Measurements from ENCODE around the gene LGR6.
"Not testable (repeated sequence)": the region's sequence is repeated elsewhere in the genome, so short reads cannot be mapped to it uniquely, and the experiment has no call there.

The LGR6 gene

DNA sequence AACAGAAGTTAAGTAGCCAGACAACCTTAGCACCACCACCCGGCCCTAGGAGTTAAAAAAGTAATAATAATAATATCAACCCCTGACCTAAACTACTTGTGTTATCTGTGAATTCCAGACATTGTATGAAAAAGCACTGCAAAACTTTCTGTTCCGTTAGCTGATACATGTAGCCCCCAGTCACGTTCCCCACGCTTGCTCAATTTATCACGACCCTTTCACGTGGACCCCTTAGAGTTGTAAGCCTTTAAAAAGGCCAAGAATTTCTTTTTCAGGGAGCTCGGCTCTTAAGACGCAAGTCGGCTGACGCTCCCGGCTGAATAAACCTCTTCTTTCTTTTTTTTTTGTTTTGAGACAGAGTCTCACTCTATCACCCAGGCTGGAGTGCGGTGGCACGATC is 26.5 kb upstream of the LGR6 start:
- H3K27ac ChIP-seq (ENCODE audit: low read length); H3K9ac ChIP-seq (ENCODE audit: low read length in 2 of 2); H3K4me1 ChIP-seq (ENCODE audit: control insufficient read depth, insufficient read depth, low read length); H3K9me3 ChIP-seq (ENCODE audit: control insufficient read depth in 2 of 2, low read length in 2 of 2); H3K27me3 ChIP-seq (ENCODE audit: control insufficient read depth in 1 of 2, insufficient read depth in 2 of 2, low read length in 2 of 2); H3K36me3 ChIP-seq (ENCODE audit: control insufficient read depth in 2 of 2, insufficient read depth in 2 of 2, low read length in 2 of 2); H3K4me3 ChIP-seq (ENCODE audit: low read length in 2 of 2): not testable (repeated sequence)

DNA sequence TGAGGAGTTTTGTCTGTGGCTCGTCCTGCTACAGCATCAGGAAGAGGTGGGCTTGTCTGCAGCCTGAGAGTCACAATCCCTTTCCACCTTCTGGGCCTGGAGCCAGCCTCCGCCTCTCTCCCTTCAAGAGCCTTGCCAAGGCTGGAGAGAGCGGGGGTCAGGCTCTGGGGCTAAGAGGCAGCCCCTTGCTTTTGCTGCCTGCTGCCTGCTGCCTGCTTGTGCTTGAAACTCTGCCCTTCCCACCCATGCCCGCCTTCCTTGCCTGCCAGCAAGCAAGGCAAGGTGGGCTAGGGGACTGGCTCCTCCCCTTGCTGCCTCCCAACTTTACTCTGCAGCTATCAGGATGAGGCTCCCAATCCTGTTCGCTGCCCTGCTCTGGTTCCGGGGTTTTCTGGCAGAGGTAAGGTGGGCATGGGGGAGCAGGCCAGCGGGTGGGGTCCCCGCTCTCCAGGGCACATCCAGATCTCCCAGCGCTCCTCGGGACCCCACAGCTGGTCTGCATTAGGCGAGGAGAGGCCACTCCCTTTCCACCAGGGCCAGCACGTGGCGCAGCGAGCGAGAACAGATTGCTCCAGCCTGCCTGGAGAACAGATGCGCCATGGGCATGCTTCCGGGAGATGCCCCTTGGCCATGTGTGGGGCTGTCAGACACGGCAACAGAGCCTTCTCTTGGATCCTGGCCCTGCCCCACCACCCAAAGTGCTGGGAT is 25.7 kb upstream of the LGR6 start:
- no peak overlapping the region for H3K27ac ChIP-seq (ENCODE audit: low read length)
- H3K36me3 ChIP-seq (ENCODE audit: control insufficient read depth in 2 of 2, insufficient read depth in 2 of 2, low read length in 2 of 2): no peaks in the 10 kb centered on the region
- H3K4me1 ChIP-seq (ENCODE audit: control insufficient read depth, insufficient read depth, low read length): peaks cover 3% of the 10 kb centered on the region
- H3K27me3 ChIP-seq (ENCODE audit: control insufficient read depth in 1 of 2, insufficient read depth in 2 of 2, low read length in 2 of 2): peaks cover 0 to 2% of the 10 kb centered on the region in 2 donors
- no peaks in the 10 kb centered on the region for H3K9me3 ChIP-seq (ENCODE audit: control insufficient read depth in 2 of 2, low read length in 2 of 2)
- H3K4me3 ChIP-seq (ENCODE audit: low read length in 2 of 2): no peak overlapping the region
- H3K9ac ChIP-seq (ENCODE audit: low read length in 2 of 2): no peak overlapping the region

DNA sequence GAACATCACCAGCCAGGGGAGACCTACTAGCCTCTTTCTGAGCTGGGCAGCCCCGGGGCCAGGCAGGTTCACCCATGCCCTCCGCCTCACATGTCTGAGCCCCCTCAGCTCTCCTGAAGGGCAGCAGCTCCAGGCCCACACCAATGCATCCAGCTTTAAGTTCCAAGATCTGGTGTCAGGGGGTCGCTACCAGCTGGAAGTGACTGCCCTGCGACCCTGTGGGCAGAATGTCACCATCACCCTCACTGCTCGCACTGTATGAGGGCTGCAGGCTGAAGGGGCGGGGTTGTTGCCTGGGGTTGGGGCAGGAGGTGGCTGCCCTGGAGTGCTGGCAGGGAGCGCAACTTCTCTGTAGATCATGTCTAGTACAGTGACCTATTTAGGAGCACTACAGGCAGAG is 24.7 kb upstream of the LGR6 start:
- H3K9ac ChIP-seq (ENCODE audit: low read length in 2 of 2): no peak overlapping the region

DNA sequence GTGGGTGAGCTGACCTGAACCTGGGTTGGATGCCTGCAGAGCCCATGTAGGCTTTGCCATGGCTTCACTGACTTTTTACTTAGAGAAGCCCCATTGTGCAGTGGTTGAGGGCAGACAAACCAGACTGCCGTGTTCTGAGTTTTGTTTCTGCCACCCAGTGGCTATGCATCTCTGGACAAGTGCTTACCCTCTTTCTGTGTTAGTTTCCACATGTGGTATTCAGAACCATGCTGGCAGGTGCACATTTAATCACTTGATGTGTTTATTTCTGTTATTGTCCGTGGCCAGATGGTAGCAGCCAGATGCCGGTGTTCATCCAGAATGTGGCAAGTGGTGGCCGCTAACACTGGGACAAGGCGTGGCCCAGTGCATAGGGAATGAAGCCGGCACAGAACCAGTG is 22.9 kb upstream of the LGR6 start:
- no peak overlapping the region for H3K4me3 ChIP-seq (ENCODE audit: low read length in 2 of 2)
- peaks cover 3% of the 10 kb centered on the region for H3K4me1 ChIP-seq (ENCODE audit: control insufficient read depth, insufficient read depth, low read length)
- no peaks in the 10 kb centered on the region for H3K9me3 ChIP-seq (ENCODE audit: control insufficient read depth in 2 of 2, low read length in 2 of 2)
- no peaks in the 10 kb centered on the region for H3K36me3 ChIP-seq (ENCODE audit: control insufficient read depth in 2 of 2, insufficient read depth in 2 of 2, low read length in 2 of 2)
- H3K9ac ChIP-seq (ENCODE audit: low read length in 2 of 2): no peak overlapping the region
- no peak overlapping the region for H3K27ac ChIP-seq (ENCODE audit: low read length)
- no peaks in the 10 kb centered on the region for H3K27me3 ChIP-seq (ENCODE audit: control insufficient read depth in 1 of 2, insufficient read depth in 2 of 2, low read length in 2 of 2)

More for the DNA sequence above, 24.7 kb upstream of the LGR6 start:
- Histone ChIP-seq H3K4me1 (ENCODE audit: control insufficient read depth, insufficient read depth, low read length) (peaks cover 3% of the 10 kb centered on the region), H3K9me3 (ENCODE audit: control insufficient read depth in 2 of 2, low read length in 2 of 2) (no peaks in the 10 kb centered on the region), H3K27me3 (ENCODE audit: control insufficient read depth in 1 of 2, insufficient read depth in 2 of 2, low read length in 2 of 2) (no peaks in the 10 kb centered on the region), H3K36me3 (ENCODE audit: control insufficient read depth in 2 of 2, insufficient read depth in 2 of 2, low read length in 2 of 2) (no peaks in the 10 kb centered on the region), H3K4me3 (ENCODE audit: low read length in 2 of 2) (no peak overlapping the region), H3K27ac (ENCODE audit: low read length) (no peak overlapping the region)

DNA sequence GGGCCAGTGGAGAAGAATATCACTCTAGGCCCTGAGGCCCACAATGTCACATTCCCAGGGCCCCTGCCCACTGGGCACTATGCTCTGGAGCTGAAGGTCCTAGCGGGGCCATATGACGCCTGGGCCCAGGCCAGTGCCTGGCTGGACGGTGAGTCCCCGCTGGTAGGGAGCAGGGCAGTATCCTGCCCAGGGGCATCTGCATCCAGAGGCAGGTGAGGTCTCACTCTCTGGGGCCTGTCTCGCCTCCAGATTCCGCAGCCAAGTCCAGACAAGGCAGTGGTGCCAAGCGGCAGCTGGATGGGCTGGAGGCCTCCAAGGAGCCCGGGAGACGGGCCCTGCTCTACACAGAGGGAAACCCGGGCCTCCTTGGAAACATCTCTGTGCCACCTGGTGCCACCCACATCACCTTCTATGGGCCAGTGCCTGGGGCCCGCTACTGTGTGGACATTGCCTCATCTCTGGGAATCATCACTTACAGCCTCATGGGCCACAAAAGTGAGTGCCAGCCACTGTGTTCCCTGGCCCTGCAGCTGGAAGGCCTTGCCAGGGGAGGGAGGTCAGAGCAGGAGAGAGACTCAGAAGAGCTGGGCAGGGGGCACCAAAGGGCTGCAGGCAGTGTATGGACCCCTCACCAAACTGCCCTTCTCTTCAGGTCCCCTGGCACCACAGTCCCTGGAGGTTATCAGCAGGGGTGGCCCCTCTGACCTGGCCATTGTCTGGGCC is 22.1 kb upstream of the LGR6 start:
- Histone ChIP-seq H3K9me3 (ENCODE audit: control insufficient read depth in 2 of 2, low read length in 2 of 2) (no peaks in the 10 kb centered on the region), H3K27me3 (ENCODE audit: control insufficient read depth in 1 of 2, insufficient read depth in 2 of 2, low read length in 2 of 2) (no peaks in the 10 kb centered on the region), H3K9ac (ENCODE audit: low read length in 2 of 2) (no peak overlapping the region), H3K4me1 (ENCODE audit: control insufficient read depth, insufficient read depth, low read length) (peaks cover 3% of the 10 kb centered on the region), H3K36me3 (ENCODE audit: control insufficient read depth in 2 of 2, insufficient read depth in 2 of 2, low read length in 2 of 2) (no peaks in the 10 kb centered on the region), H3K4me3 (ENCODE audit: low read length in 2 of 2) (no peak overlapping the region), H3K27ac (ENCODE audit: low read length) (no peak overlapping the region)

DNA sequence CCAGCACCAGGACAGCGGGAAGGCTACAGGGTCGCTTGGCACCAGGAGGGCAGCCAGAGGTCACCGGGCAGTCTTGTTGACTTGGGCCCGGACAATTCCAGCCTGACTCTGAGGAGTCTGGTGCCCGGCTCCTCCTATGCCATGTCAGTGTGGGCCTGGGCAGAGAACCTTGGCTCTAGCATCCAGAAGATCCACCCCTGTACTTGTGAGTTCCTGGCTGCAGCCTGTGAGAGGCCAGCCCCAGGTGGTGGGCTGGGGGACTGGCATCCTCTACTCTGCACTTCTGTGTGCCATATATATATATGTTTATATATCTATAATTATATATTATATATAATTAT is 21.6 kb upstream of the LGR6 start:
- Histone ChIP-seq H3K9ac (ENCODE audit: low read length in 2 of 2) (no peak overlapping the region), H3K27me3 (ENCODE audit: control insufficient read depth in 1 of 2, insufficient read depth in 2 of 2, low read length in 2 of 2) (no peaks in the 10 kb centered on the region), H3K4me1 (ENCODE audit: control insufficient read depth, insufficient read depth, low read length) (peaks cover 3% of the 10 kb centered on the region), H3K36me3 (ENCODE audit: control insufficient read depth in 2 of 2, insufficient read depth in 2 of 2, low read length in 2 of 2) (no peaks in the 10 kb centered on the region), H3K27ac (ENCODE audit: low read length) (no peak overlapping the region), H3K4me3 (ENCODE audit: low read length in 2 of 2) (no peak overlapping the region), H3K9me3 (ENCODE audit: control insufficient read depth in 2 of 2, low read length in 2 of 2) (no peaks in the 10 kb centered on the region)

DNA sequence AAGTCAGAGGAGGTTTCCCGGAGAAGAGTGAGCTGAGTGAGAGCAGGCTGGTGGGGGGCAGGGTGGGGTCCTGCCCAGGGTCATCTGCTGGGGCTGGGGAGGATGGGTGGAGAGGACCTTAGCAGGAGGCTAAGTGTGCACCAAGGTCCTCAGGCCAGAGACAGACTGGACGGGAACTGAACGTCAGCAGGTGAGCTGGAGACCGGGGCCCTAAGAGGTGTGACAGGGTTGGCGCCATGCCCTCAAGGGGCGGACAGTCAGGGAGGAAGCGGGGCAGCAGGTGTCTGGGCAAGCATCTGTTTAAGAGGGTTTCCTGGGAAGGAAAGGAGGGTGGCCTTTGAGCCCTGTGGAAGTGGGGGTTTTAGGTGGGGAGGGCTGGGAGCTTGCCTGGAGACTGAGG is 19.6 kb upstream of the LGR6 start:
- no peaks in the 10 kb centered on the region for H3K4me1 ChIP-seq (ENCODE audit: control insufficient read depth, insufficient read depth, low read length)
- no peak overlapping the region for H3K27ac ChIP-seq (ENCODE audit: low read length)
- no peak overlapping the region for H3K9ac ChIP-seq (ENCODE audit: low read length in 2 of 2)
- H3K4me3 ChIP-seq (ENCODE audit: low read length in 2 of 2): no peak overlapping the region
- no peaks in the 10 kb centered on the region for H3K9me3 ChIP-seq (ENCODE audit: control insufficient read depth in 2 of 2, low read length in 2 of 2)
- no peaks in the 10 kb centered on the region for H3K36me3 ChIP-seq (ENCODE audit: control insufficient read depth in 2 of 2, insufficient read depth in 2 of 2, low read length in 2 of 2)
- no peaks in the 10 kb centered on the region for H3K27me3 ChIP-seq (ENCODE audit: control insufficient read depth in 1 of 2, insufficient read depth in 2 of 2, low read length in 2 of 2)

DNA sequence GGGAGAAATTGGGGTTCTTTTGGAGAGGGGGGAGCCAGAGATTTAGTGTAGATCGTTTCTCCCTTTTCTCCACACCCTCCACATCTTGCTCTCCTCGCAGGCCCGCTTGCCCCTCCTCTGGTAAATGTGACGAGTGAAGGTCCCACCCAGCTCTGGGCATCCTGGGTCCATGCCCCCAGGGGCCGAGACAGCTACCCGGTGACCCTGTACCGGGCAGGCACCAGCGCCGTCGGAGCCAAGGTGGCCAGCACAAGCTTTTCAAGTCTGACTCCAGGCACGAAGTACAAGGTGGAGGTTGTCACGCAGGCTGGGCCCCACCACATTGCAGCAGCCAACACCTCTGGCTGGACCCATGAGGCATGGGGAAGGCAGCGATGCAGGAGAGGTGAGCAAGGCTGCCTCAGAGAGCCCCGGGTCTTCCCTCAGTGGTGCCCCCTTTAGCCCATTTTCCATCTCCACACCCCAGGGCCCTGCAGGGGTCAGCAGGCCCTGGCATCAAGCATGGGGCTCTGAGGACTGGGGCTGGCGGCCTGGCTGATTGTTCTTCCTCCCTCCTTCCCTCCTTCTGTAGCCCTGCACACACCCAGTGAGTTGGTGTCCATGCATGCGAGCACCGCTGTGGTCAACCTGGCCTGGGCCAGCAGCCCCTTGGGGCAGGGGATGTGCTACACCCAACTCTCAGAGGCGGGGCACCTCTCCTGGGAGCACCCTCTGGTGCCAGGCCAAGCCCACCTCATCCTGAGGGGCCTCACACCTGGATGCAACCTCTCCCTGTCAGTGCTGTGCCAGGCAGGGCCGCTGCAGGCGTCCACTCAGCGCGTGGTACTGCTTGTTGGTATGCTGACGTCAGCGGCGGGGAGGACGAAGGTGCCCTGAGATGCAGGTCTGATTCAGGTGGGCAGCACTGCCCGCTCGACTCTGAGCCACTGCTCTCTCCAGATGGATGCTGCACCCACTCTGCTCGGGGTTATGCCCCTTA is 16.4 kb upstream of the LGR6 start:
- Histone ChIP-seq H3K9ac (ENCODE audit: low read length in 2 of 2) (no peak overlapping the region), H3K4me3 (ENCODE audit: low read length in 2 of 2) (no peak overlapping the region), H3K27me3 (ENCODE audit: control insufficient read depth in 1 of 2, insufficient read depth in 2 of 2, low read length in 2 of 2) (peaks cover 0 to 5% of the 10 kb centered on the region in 2 donors), H3K36me3 (ENCODE audit: control insufficient read depth in 2 of 2, insufficient read depth in 2 of 2, low read length in 2 of 2) (no peaks in the 10 kb centered on the region), H3K9me3 (ENCODE audit: control insufficient read depth in 2 of 2, low read length in 2 of 2) (no peaks in the 10 kb centered on the region), H3K4me1 (ENCODE audit: control insufficient read depth, insufficient read depth, low read length) (no peaks in the 10 kb centered on the region), H3K27ac (ENCODE audit: low read length) (no peak overlapping the region)

DNA sequence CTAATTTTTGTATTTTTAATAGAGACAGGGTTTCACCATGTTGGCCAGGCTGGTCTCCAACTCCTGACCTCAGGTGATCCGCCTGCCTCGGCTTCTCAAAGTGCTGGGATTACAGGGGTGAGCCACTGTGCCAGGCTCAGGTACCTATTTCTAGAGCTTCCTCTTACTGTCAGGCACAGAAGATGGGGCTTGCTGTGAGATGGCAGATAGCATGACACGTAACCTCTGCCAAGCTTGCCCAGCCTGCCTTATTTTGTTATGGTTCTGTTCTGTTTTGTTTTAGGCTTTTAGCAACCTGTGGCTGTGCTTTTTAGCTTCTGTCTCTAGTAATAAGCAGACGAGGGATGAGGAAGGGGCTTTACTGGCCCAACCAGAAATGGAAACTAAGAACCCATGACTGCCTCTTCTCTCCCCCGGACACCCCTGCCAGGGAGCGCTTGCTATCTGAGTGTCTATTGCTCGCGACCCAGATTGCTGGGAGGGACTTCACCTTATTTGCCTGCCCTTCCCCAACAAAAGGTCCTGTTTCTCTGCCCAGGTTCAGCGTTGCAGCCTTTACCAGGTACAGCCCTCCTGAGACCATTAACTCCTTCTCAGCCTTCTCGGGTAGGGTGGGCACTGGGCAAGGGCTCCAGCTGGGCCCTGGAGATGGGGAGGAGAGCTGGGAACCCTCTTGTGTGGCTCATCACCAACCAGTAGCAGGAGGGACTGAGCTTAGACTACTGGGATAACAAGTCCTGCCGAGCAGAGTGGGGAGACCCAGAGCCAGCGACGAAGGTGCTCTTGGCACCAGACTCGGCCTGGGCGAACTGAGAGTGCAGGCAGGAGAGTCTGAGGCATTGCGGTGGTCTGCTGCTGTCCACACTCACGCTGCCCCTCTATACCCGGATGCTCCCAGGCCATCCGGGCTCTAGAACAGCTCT is 13.5 kb upstream of the LGR6 start:
- H3K36me3 ChIP-seq (ENCODE audit: control insufficient read depth in 2 of 2, insufficient read depth in 2 of 2, low read length in 2 of 2): no peaks in the 10 kb centered on the region
- H3K27me3 ChIP-seq (ENCODE audit: control insufficient read depth in 1 of 2, insufficient read depth in 2 of 2, low read length in 2 of 2): peaks cover 5 to 13% of the 10 kb centered on the region in 2 donors
- H3K4me3 ChIP-seq (ENCODE audit: low read length in 2 of 2): no peak overlapping the region
- H3K9me3 ChIP-seq (ENCODE audit: control insufficient read depth in 2 of 2, low read length in 2 of 2): no peaks in the 10 kb centered on the region
- H3K4me1 ChIP-seq (ENCODE audit: control insufficient read depth, insufficient read depth, low read length): peaks cover 2% of the 10 kb centered on the region
- no peak overlapping the region for H3K27ac ChIP-seq (ENCODE audit: low read length)
- no peak overlapping the region for H3K9ac ChIP-seq (ENCODE audit: low read length in 2 of 2)

DNA sequence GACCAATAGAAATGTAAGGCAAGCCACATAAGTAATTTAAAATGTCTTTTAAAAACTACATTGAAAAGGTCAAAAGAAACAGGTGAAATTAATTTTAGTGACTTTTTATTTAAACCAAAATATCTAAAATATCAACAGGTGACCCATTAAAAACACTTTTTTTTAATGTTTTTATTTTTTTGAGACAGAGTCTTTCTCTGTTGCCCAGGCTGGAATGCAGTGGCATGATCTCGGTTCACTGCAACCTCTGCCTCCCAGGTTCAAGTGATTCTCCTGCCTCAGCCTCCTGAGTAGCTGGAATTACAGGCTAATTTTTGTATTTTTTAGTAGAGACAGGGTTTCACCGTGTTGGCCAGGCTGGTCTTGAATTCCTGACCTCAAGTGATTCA is 12.9 kb upstream of the LGR6 start:
- not testable (repeated sequence) for H3K9me3 ChIP-seq (ENCODE audit: control insufficient read depth in 2 of 2, low read length in 2 of 2); H3K4me1 ChIP-seq (ENCODE audit: control insufficient read depth, insufficient read depth, low read length); H3K9ac ChIP-seq (ENCODE audit: low read length in 2 of 2); H3K27ac ChIP-seq (ENCODE audit: low read length); H3K36me3 ChIP-seq (ENCODE audit: control insufficient read depth in 2 of 2, insufficient read depth in 2 of 2, low read length in 2 of 2); H3K4me3 ChIP-seq (ENCODE audit: low read length in 2 of 2)
- peaks cover 5 to 15% of the 10 kb centered on the region in 2 donors for H3K27me3 ChIP-seq (ENCODE audit: control insufficient read depth in 1 of 2, insufficient read depth in 2 of 2, low read length in 2 of 2)
